ENCODE results near the gene RBMS3. TPM values are rescaled to one million over a fixed set of nuclear protein-coding genes. Genes with fewer than 3 reads are reported as not detected.

RBMS3 gene
- total RNA-seq, 1 experiment from 2014 or later: 0.42 TPM

GRCh38 chr3:29240887-29241286 is 40.0 kb upstream of the RBMS3 start (continued):
- TF ChIP-seq MAX (IDR thresholded peaks at IDR 0.05) (no peak), CBX3 (IDR thresholded peaks at IDR 0.05; ENCODE audit: low read depth) (no peak), CEBPB (IDR thresholded peaks at IDR 0.05; ENCODE audit: low read depth) (no peak)

- RAD21 ChIA-PET (ENCODE audit: low non-redundant PET in 1 of 2, low total read pairs in 2 of 2, uncharacterized antibody in 2 of 2, unreplicated experiment in 2 of 2): no interaction called here
- H2AFZ ChIP-seq (ENCODE audit: low read depth, low read length, poor library complexity, severe bottlenecking): no peak overlapping the region
- POLR2A ChIA-PET: no interaction called here
- ATAC-seq: no peak
- no peak overlapping the region for H3K9ac ChIP-seq (ENCODE audit: low read length)
- no peak overlapping the region for H3K4me2 ChIP-seq (ENCODE audit: low read length)
- intact Hi-C loops (cut with micrococcal nuclease): no loop called here
- H3K27ac ChIP-seq (ENCODE audit: low read depth, low read length): no peak overlapping the region
- no peak overlapping the region for H3K4me3 ChIP-seq (replicated peaks in 1 of 2; ENCODE audit: low read depth in 1 of 2, low read length in 2 of 2)
- H3K4me1 ChIP-seq (ENCODE audit: control insufficient read depth in 1 of 2, insufficient read depth in 2 of 2, low read length in 2 of 2): peaks cover 0 to 16% of the 10 kb centered on the region in 2 experiments; a peak in 2 of 4 replicates
- H3K9me2 ChIP-seq (ENCODE audit: insufficient read depth): no peaks in the 10 kb centered on the region
- no peaks in the 10 kb centered on the region for H3K27me3 ChIP-seq (ENCODE audit: insufficient read depth, low read length)
- no peaks in the 10 kb centered on the region for H3K79me2 ChIP-seq (ENCODE audit: insufficient read depth, low read length)
- CTCF ChIA-PET: no interaction called here
- no peaks in the 10 kb centered on the region for H4K20me1 ChIP-seq (ENCODE audit: insufficient read depth)
- no peaks in the 10 kb centered on the region for H3K36me3 ChIP-seq (ENCODE audit: control insufficient read depth in 1 of 2, insufficient read depth in 2 of 2, low read length in 2 of 2)
- no peaks in the 10 kb centered on the region for H3K9me3 ChIP-seq (ENCODE audit: control insufficient read depth in 1 of 2, insufficient read depth in 1 of 2, low read depth in 1 of 2, low read length in 2 of 2)
- no peak for DNase-seq (ENCODE audit: low read depth, low spot score)
- no TSS peak for BruUV-seq (replicated peaks)
- no peak for TF ChIP-seq YY1 (IDR thresholded peaks at IDR 0.05; ENCODE audit: extremely low read depth, insufficient replicate concordance, low read depth, low read length)
- TF ChIP-seq REST (IDR thresholded peaks at IDR 0.05; ENCODE audit: low read depth): no peak
- TF ChIP-seq SRF (IDR thresholded peaks at IDR 0.05; ENCODE audit: low read depth): no peak
- TF ChIP-seq POLR2AphosphoS5 (IDR thresholded peaks at IDR 0.05; ENCODE audit: low read depth, low read length): no peak
- TF ChIP-seq POLR2A (IDR thresholded peaks at IDR 0.05; ENCODE audit: borderline replicate concordance, extremely low read depth, insufficient read depth, insufficient read length): no peak
- no peak for TF ChIP-seq JUND (IDR thresholded peaks at IDR 0.05)
- TF ChIP-seq CEBPB (IDR thresholded peaks at IDR 0.05; ENCODE audit: low read depth): no peak
- TF ChIP-seq SP1 (IDR thresholded peaks at IDR 0.05; ENCODE audit: low read depth): no peak
- TF ChIP-seq EZH2 (IDR thresholded peaks at IDR 0.05): no peak
- TF ChIP-seq MAX (IDR thresholded peaks at IDR 0.05): no peak
- no peak for TF ChIP-seq FOSL1 (IDR thresholded peaks at IDR 0.05; ENCODE audit: low read depth)
- TF ChIP-seq ZBTB33 (IDR thresholded peaks at IDR 0.05; ENCODE audit: extremely low read depth, insufficient replicate concordance, low read length): no peak
- TF ChIP-seq ATF3 (IDR thresholded peaks at IDR 0.05): no peak
- TF ChIP-seq ZNF274 (IDR thresholded peaks at IDR 0.05; ENCODE audit: low read depth, low read length): no peak
These were observed 39.0 kb upstream of the RBMS3 start for GRCh38 chr3:29241855-29242254.

All from HCT116 (cell line).